Pulmonary artery endothelial cell (primary cell): Measurements from ENCODE around the gene MRPL41. TPM values are rescaled to one million over a fixed set of nuclear protein-coding genes. Genes with fewer than 3 reads are reported as not detected.
A peak's percentile ranks its signal among the peaks of the same experiment; 100 is the strongest.
"Not testable (repeated sequence)": the region's sequence is repeated elsewhere in the genome, so short reads cannot be mapped to it uniquely, and the experiment has no call there.

Experiments used
- DNase-seq: peaks from one replicate; pipeline ENCODE4 v3.0.0-alpha.2; 2011; ENCODE audit warnings: low read depth, low spot score
- total RNA-seq: library from RNA; depleted of rRNA; stranded (reverse); fragments of >200 nt; gene quantifications from 2 replicates; pipeline ENCODE4 v1.2.3, GENCODE V29; 2014

MRPL41 gene
- total RNA-seq, 1 donor from 2014 or later: 50.6 TPM

GRCh38 chr9:137582286-137582860 is 30.7 kb downstream of the MRPL41 start:
- DNase-seq: no peak

GRCh38 chr9:137583347-137583746 is 31.7 kb downstream of the MRPL41 start:
- no peak for DNase-seq

GRCh38 chr9:137583957-137584356 is 32.3 kb downstream of the MRPL41 start:
- no peak for DNase-seq

- no peak for DNase-seq
These were observed 35.2 kb downstream of the MRPL41 start for GRCh38 chr9:137586854-137587253.

GRCh38 chr9:137588311-137588710 is 36.6 kb downstream of the MRPL41 start:
- DNase-seq: no peak

- no peak for DNase-seq
These were observed 37.2 kb downstream of the MRPL41 start for GRCh38 chr9:137588891-137589290.

GRCh38 chr9:137589441-137590122 is 37.9 kb downstream of the MRPL41 start:
- no peak for DNase-seq

GRCh38 chr9:137590123-137590468 is 38.4 kb downstream of the MRPL41 start:
- DNase-seq: no peak

GRCh38 chr9:137590469-137591383 is 39.0 kb downstream of the MRPL41 start, which contains the start of gene ZMYND19:
Gene ZMYND19, minus strand, starts transcription at chr9:137590512. Its CDS starts 249 bp downstream, at chr9:137590263.
- peak; percentile 50 for DNase-seq

- no peak for DNase-seq
These were observed 41.1 kb downstream of the MRPL41 start for GRCh38 chr9:137592767-137593166.

GRCh38 chr9:137593176-137593575 is 41.5 kb downstream of the MRPL41 start:
- DNase-seq: no peak

GRCh38 chr9:137596577-137596976 is 44.9 kb downstream of the MRPL41 start:
- not testable (repeated sequence) for DNase-seq

- DNase-seq: no peak
These were observed 47.3 kb downstream of the MRPL41 start for GRCh38 chr9:137598943-137599342.

Other genes starting within 250 kb of the MRPL41 start
- gene NRARP, start 249.6 kb upstream of the MRPL41 start, total RNA-seq: 14.0 and 16.0 TPM in 2 replicates
- 14.2 and 24.3 TPM in 2 replicates for gene EXD3, start 128.7 kb upstream of the MRPL41 start, total RNA-seq
- gene NOXA1, start 128.5 kb upstream of the MRPL41 start, total RNA-seq: 0.11 and 0.66 TPM in 2 replicates
- 0.04 and 0.07 TPM in 2 replicates for gene ENTPD8, start 110.5 kb upstream of the MRPL41 start, total RNA-seq
- 20.6 and 23.9 TPM in 2 replicates for gene NSMF, start 92.5 kb upstream of the MRPL41 start, total RNA-seq
- gene PNPLA7, start 1.5 kb upstream of the MRPL41 start, total RNA-seq: 0.20 and 0.53 TPM in 2 replicates
- gene DPH7, start 27.0 kb downstream of the MRPL41 start, total RNA-seq: 23.1 and 28.0 TPM in 2 replicates
- 26.1 and 28.5 TPM in 2 replicates for gene ZMYND19, start 38.6 kb downstream of the MRPL41 start, total RNA-seq
- gene ARRDC1, start 53.8 kb downstream of the MRPL41 start, total RNA-seq: 19.4 and 22.1 TPM in 2 replicates
- gene EHMT1, start 67.1 kb downstream of the MRPL41 start, total RNA-seq: 68.3 and 70.8 TPM in 2 replicates